ENCODE measurements around the gene F2.

GRCh38 chr11:46674463-46675287 lies 44.3 kb upstream of the F2 start:
- TF ChIP-seq CTCF (IDR thresholded peaks at IDR 0.05) (no peak), EZH2 (IDR thresholded peaks at IDR 0.05; ENCODE audit: borderline replicate concordance, insufficient read depth, low read depth, low read length, poor library complexity, severe bottlenecking) (no peak)

Measured in B cell (primary cell).